ENCODE data around the gene ACOT8. TPM values are rescaled to one million over a fixed set of nuclear protein-coding genes. Genes with fewer than 3 reads are reported as not detected.
A peak's percentile ranks its signal among the peaks of the same experiment; 100 is the strongest.

ACOT8 gene
- total and polyA plus RNA-seq, 2 of the 8 experiments (the other 6 are each of a cell fraction or from before 2014, with no cell fraction given), result 37.6 to 88.8 TPM

DNA sequence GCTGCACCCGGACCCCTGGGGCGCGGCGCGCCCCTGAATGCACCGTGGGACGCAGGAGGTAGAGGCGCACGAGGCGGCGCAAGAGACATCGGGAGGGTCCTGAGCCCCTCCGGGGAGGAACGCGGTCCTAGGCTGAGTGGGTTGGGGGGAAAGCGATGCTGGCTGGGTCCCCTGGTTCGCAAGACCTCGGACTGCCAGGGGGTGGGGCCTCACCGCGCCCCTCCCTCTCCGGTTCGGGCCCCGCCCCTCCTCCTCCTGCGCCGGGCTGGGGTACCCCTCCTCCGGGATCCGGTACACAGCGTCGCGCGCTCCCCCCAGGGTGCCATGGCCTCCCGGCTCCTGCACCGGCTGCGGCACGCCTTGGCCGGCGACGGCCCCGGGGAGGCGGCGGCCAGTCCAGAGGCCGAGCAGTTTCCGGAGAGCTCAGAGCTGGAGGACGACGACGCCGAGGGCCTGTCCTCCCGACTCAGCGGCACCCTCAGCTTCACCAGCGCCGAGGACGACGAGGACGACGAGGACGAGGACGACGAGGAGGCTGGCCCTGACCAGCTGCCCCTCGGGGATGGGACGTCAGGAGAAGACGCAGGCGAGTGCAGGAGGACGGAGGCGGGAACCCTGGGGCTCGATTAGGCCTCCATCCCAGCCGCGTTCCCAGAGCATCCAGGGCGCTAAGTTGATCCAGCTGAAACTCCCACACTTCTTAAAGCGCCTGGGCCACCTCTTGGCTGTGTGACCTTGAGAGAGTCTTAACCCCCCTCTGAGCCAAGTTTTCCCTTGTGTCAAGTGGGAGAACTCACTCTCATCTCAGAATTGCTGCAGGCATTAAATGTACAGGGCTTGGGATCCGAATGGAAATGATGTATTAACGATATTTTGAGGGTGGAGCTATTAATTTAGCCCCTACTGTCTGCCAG, 23.1 kb downstream of the ACOT8 start (continued):
- TF ChIP-seq CBX8 (IDR thresholded peaks at IDR 0.05; ENCODE audit: borderline replicate concordance, low read depth, low read length), result no peak
- no peak for TF ChIP-seq POU5F1 (IDR thresholded peaks at IDR 0.05; ENCODE audit: low read depth, low read length)
- TF ChIP-seq, protein P1, sequence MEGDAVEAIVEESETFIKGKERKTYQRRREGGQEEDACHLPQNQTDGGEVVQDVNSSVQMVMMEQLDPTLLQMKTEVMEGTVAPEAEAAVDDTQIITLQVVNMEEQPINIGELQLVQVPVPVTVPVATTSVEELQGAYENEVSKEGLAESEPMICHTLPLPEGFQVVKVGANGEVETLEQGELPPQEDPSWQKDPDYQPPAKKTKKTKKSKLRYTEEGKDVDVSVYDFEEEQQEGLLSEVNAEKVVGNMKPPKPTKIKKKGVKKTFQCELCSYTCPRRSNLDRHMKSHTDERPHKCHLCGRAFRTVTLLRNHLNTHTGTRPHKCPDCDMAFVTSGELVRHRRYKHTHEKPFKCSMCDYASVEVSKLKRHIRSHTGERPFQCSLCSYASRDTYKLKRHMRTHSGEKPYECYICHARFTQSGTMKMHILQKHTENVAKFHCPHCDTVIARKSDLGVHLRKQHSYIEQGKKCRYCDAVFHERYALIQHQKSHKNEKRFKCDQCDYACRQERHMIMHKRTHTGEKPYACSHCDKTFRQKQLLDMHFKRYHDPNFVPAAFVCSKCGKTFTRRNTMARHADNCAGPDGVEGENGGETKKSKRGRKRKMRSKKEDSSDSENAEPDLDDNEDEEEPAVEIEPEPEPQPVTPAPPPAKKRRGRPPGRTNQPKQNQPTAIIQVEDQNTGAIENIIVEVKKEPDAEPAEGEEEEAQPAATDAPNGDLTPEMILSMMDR (IDR thresholded peaks at IDR 0.05; ENCODE audit: control extremely low read depth in 1 of 3, insufficient read depth in 1 of 3, low read depth in 1 of 3, low read length in 3 of 3), result no peak
- TF ChIP-seq YY1 (IDR thresholded peaks at IDR 0.05; ENCODE audit: low read depth, low read length), result 0 out of 2 replicates have a peak, but pooled peaks have one; percentile 3
- no peak for TF ChIP-seq BCL11A (IDR thresholded peaks at IDR 0.05; ENCODE audit: low read depth in 2 of 2, low read length in 2 of 2)
- TF ChIP-seq TBP (IDR thresholded peaks at IDR 0.05; ENCODE audit: low read depth, low read length), result peak; percentile 42
- no peak for TF ChIP-seq CHD1 (IDR thresholded peaks at IDR 0.05; ENCODE audit: low read depth, low read length)
- TF ChIP-seq JUND (IDR thresholded peaks at IDR 0.05; ENCODE audit: low read length), result no peak
- no peak for TF ChIP-seq CHD2 (IDR thresholded peaks at IDR 0.05; ENCODE audit: low read length)
- TF ChIP-seq POLR2AphosphoS5 (IDR thresholded peaks at IDR 0.05; ENCODE audit: low read depth, low read length), result peak; percentile 75
- peak; percentile 86 for TF ChIP-seq PHF8 (conservative IDR thresholded peaks at IDR 0.05; ENCODE audit: low read depth, low read length)
- TF ChIP-seq RNF2 (IDR thresholded peaks at IDR 0.05; ENCODE audit: borderline replicate concordance, low read depth, low read length, missing control alignments, poor library complexity, severe bottlenecking), result no peak
- peak; percentile 62 for TF ChIP-seq ASH2L (IDR thresholded peaks at IDR 0.05; ENCODE audit: low read length)
- no peak for TF ChIP-seq SIRT6 (IDR thresholded peaks at IDR 0.05; ENCODE audit: low read length)
- no peak for TF ChIP-seq BRCA1 (IDR thresholded peaks at IDR 0.05; ENCODE audit: low read depth, low read length)
- no peak for TF ChIP-seq NRF1 (IDR thresholded peaks at IDR 0.05; ENCODE audit: low read depth, low read length)
- TF ChIP-seq FOSL1 (IDR thresholded peaks at IDR 0.05; ENCODE audit: insufficient read depth, low read depth, low read length), result no peak
- TF ChIP-seq HDAC2 (IDR thresholded peaks at IDR 0.05; ENCODE audit: borderline replicate concordance in 1 of 2, low read depth in 2 of 2, low read length in 2 of 2), result 0 out of 4 replicates have a peak, but pooled peaks of 1 of the 2 experiments have one; percentile 21
- no peak for TF ChIP-seq RAD21 (IDR thresholded peaks at IDR 0.05 in 1 of 2, conservative IDR thresholded peaks at IDR 0.05 in 1 of 2; ENCODE audit: low read depth in 2 of 2, low read length in 2 of 2)
- TF ChIP-seq KDM1A (IDR thresholded peaks at IDR 0.05; ENCODE audit: borderline replicate concordance, low read length), result no peak

All from H1 (cell line).